ENCODE data around the gene STK11IP.

STK11IP gene

DNA sequence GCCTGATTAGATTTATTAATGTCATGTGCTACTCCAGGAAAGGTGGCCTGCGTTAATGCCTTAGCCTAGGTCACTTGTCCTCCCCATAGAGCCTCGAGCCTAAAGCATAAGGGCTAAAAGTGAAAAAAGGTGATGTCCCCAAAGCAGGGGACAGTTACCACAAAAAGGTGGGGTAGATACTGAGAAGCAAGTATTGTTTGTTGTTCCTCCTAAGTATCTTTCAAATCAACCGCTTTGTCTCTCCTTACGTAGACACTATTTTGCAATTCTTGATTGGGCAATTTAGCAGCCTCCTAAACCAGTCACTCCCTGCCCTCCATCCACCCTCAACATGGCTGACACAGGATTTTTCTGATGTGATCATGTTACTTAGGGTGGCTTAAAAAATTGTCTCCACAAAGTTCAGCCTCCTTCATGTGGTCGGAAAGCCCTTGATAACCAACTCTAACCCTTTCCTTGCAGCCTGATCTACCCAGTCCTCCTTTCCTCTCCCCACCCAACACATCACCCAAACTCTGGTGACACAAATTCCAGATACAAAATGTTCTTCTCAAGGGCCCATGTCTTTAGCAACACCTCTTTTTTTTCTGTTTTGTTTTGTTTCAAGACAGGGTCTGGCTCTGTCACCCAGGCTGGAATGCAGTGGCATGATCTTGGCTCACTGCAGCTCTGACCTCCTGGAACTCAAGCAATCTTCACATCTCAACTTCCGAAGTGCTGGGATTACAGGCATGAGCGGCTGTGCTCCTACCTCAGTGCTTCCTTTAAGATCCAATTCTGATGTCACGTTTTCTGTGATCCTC lies 18.6 kb upstream of the STK11IP start:
- DNase-seq: no peak

DNA sequence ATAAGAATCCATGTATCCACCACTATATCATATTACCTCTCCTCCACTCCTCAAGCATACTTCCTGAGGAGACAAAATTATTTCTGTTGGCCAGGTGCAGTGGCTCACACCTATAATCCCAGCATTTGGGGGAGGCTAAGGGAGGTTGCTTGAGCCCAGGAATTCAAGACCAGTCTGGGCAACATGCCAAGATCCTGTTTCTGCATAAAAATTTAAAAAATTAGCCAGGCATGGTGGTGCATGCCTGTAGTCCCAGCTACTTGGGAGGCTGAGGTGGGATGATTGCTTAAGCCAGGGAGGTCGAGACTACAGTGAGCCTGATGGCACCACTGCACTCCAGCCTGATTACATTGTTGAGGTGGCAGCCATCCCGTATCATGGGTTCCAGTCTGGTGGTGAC lies 16.3 kb upstream of the STK11IP start:
- DNase-seq: no peak

GRCh38 chr2:219591091-219591490 lies 6.6 kb upstream of the STK11IP start:
- no peak for DNase-seq

DNA sequence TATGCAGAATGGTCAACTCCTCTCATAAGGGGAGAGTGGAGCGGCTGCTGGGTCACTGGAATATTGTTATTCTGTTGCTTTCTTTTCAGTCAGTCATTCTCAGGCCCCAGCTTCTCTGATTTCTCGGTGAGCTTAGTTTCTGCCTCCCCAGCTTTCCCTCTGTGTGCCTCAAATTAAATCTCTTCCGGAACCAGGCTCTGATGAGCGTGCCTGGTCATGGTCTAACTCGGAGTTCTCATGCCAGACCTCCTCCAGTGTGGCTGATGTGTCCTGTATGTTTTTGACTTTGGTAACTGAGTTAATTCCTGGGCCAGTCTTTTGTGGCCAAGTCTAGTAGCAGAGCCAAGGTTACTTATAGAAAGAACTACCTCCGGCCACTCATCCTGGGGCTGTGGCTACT lies 4.9 kb upstream of the STK11IP start:
- no peak for DNase-seq

- DNase-seq: no peak
Observed at GRCh38 chr2:219593154-219593553, 4.5 kb upstream of the STK11IP start.

DNA sequence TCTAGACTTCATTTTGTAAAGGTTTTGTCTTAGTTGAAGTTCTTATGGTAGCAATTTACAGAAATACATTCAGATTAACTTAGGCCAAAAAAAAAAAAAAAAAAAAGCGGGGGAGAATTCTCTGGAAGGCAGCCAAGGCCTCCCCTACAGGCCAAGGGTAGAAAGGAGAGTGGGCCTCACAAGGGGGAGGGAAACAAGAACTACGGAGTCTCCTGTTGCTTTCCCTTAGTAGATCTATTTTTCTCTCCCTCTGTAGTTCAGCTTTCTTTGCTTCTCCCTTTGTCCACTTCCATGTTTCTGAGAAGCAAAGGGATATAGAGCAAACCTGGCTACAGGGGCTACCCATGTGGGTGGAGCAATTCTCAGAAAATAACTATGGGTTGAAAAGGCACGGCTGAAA lies 2.4 kb upstream of the STK11IP start:
- no peak for DNase-seq

- DNase-seq: no peak
Observed at GRCh38 chr2:219596954-219597551, 604 bp upstream of the STK11IP start.

DNA sequence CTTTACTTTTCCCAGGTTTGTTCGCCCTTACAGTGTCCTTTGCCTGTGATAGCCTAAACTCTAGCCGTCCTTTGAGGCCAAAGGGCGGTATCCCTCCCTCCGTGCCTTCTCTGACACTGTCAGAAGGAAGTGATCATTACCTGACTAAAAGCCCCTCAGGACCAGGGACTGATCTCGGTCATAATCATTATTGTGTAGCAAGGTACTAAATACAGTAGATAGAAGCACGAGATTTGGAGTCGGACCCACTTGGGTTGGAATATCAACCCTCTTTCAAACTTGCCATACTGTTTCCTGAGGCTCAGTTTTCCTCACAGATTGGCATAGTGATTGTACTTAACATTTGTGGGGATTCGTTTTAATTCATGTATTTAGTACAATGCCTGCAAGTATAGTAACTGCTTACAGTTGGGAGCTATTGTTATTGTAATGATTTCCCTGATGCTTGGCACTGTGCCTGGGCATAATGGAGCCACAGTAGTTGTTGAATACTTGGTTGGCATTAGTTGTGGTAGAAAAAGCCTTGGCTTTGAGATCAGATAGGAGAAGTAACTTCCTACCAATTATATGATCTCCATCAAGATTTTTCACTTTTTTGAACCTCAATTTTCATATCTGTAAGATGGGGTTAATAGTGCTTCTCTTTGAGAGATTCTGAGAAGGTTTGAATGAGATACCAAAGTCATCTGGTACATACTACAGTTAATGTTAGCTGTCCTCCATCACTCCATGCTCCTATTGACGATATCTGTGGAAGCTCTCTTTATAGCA lies 836 bp downstream of the STK11IP start:
- no peak for DNase-seq

GRCh38 chr2:219603771-219604170 lies 6.1 kb downstream of the STK11IP start:
- DNase-seq: no peak

DNA sequence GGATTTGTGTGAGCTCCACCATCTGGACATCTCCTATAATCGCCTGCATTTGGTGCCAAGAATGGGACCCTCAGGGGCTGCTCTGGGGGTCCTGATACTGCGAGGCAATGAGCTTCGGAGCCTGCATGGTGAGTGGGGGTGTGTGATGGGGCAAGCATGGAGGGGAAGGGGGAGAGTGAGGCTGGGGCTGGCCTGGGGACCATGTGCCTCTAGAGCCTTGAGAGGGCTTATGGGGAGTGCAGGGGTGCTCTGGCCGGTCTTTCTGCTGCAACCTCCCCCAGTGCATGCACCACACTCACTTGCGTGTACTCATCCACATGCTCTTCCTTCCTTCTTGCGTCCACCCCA lies 7.9 kb downstream of the STK11IP start:
- no peak for DNase-seq

GRCh38 chr2:219607931-219608330 lies 10.3 kb downstream of the STK11IP start:
- DNase-seq: no peak

GRCh38 chr2:219608399-219608964 lies 10.8 kb downstream of the STK11IP start:
- DNase-seq: no peak

- no peak for DNase-seq
Observed at GRCh38 chr2:219609149-219609750, 11.6 kb downstream of the STK11IP start.

- no peak for DNase-seq
Observed at GRCh38 chr2:219611306-219611705, 13.6 kb downstream of the STK11IP start.

- no peak for DNase-seq
Observed at GRCh38 chr2:219611866-219612576, 14.4 kb downstream of the STK11IP start.

DNA sequence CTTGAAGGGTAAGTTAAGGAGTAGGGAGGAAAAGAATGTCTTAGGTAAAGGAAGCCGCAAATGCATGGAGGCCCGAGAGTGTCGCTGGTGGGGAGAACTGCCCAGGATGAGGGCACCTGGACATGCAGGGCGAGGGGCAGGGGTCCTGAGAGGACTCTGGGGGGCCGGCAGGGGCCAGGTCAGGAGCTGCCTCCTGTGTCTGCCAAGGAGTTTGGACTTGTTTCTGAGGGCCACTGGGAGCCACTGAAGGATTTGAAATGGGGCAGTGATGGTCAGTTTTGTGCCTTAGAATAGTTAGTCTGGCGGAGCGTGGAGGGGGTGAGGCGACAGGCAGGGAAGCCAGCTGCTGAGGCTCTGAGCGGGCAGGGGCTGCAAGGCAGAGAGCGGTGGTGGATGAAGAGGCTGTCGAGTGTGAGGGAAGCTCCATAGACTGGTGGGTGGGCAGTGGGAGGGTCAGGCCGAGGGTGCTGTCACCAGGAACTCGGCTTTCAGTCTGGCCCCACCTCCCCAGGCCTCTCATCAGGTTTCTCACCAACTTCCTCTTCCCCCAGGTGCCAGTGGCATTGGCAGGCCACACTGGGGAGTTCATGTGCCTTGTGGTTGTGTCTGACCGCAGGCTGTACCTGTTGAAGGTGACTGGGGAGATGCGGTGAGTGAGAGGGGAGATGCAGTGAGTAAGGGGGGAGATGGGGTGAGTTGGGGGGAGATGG lies 15.1 kb downstream of the STK11IP start:
- peak; percentile 25 for DNase-seq

DNA sequence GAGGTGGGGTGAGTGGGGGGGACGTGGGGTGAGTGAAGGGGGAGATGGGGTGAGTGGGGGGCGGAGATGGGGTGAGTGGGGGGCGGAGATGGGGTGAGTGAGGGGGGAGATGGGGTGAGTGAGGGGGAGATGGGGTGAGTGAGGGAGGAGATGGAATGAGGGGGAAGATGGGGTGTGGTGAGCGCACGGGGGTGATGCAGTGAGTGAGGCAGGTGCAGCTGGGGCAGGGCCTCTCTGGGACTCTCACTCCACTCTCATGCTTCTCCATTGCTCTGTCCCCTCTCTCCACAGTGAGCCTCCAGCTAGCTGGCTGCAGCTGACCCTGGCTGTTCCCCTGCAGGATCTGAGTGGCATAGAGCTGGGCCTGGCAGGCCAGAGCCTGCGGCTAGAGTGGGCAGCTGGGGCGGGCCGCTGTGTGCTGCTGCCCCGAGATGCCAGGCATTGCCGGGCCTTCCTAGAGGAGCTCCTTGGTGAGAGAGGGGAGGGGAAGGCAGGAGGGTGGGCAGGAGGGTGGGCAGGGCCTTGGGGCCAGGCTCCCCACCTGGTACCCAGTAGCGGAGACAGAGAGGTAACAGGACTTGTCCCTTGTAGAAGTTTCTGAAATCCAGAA lies 15.9 kb downstream of the STK11IP start:
- no peak for DNase-seq

- no peak for DNase-seq
Observed at GRCh38 chr2:219614076-219614860, 16.6 kb downstream of the STK11IP start.

GRCh38 chr2:219615036-219615435 lies 17.4 kb downstream of the STK11IP start:
- DNase-seq: no peak

GRCh38 chr2:219615894-219616293 lies 18.2 kb downstream of the STK11IP start:
- no peak for DNase-seq

- no peak for DNase-seq
Observed at GRCh38 chr2:219616550-219616949, 18.9 kb downstream of the STK11IP start.
